Sigmoid colon (tissue), 7 donors: ENCODE data around the gene HOXD11. TPM values are rescaled to one million over a fixed set of nuclear protein-coding genes. Genes with fewer than 3 reads are reported as not detected.

Experiments used
- DNase-seq: peaks from one replicate; pipeline ENCODE4 v3.0.0-alpha.2; 2019
- H3K27ac ChIP-seq, 4 donors: fragments of 200-600 bp; sonication (generic); one replicate each; pipeline ENCODE4 v1.5.1; 2016 to 2019; ENCODE audit warnings: mild to moderate bottlenecking in 1 of 4
- H3K27me3 ChIP-seq, 3 donors: fragments of 200-600 bp; sonication (generic); one replicate each; pipeline ENCODE4 v1.5.1; 2019; ENCODE audit warnings: mild to moderate bottlenecking in 1 of 3
- H3K36me3 ChIP-seq, 4 donors: fragments of 200-600 bp; sonication (generic); one replicate each; pipeline ENCODE4 v1.5.1; 2016 to 2019
- H3K4me1 ChIP-seq, 4 donors: fragments of 200-600 bp; sonication (generic); one replicate each; pipeline ENCODE4 v1.5.1; 2017 to 2019
- H3K4me3 ChIP-seq, 4 donors: fragments of 200-600 bp; sonication (generic); one replicate each; pipeline ENCODE4 v1.5.1; 2017 to 2019; ENCODE audit warnings: mild to moderate bottlenecking in 2 of 4, moderate library complexity in 1 of 4
- H3K9me3 ChIP-seq, 4 donors: fragments of 200-600 bp in 3 of 4; sonication (generic) in 3 of 4; one replicate each; pipeline versions ENCODE4 v1.5.1 to v1.6.1; 2013 to 2019
- EP300 ChIP-seq, 4 donors: sonication (generic); formaldehyde crosslinking; IDR thresholded peaks; one replicate each; pipeline ENCODE4 v1.6.1; 2017; ENCODE audit warnings: antibody characterized with exemption in 4 of 4
- POLR2A ChIP-seq, 2 donors: fragments of 450-650 bp; IDR thresholded peaks; one replicate each; pipeline ENCODE4 v1.6.1; 2016; ENCODE audit warnings: antibody characterized with exemption in 2 of 2, mild to moderate bottlenecking in 2 of 2, moderate library complexity in 2 of 2
- POLR2AphosphoS5 ChIP-seq, 4 donors: sonication (generic); formaldehyde crosslinking; IDR thresholded peaks; one replicate each; pipeline ENCODE4 v1.6.1; 2017; ENCODE audit warnings: antibody characterized with exemption in 4 of 4
- WGBS, 2 donors: extraction: QIAGEN DNeasy Blood & Tissue Kit; methylation state at CpG; one replicate each; pipeline ENCODE4 v1.1.7; 2013; 5-methylcytosine and 5-hydroxymethylcytosine counted together
- intact Hi-C: fragments of 100-400 bp; cut with DNase I; formaldehyde crosslinking; loops from one replicate; pipeline ENCODE4 v1.15.1; 2023
- polyA plus RNA-seq, 3 donors: library from polyadenylated mRNA; stranded (reverse); fragments of 200-250 nt; gene quantifications; one replicate each; pipeline ENCODE4 v1.2.3, GENCODE V29; 2013
- total RNA-seq, 4 donors: library from RNA; depleted of rRNA; stranded (reverse); fragments of >200 nt; gene quantifications; one replicate each; pipeline ENCODE4 v1.1.0, GENCODE V29; 2016
- TF ChIP-seq, protein P1 (sequence below), 4 experiments: fragments of 450-650 bp in 3 of 4; fragments of 200-600 bp in 1 of 4; IDR thresholded peaks; one replicate each; pipeline ENCODE4 v1.5.1; 2016 to 2019; ENCODE audit warnings: antibody characterized with exemption in 4 of 4, mild to moderate bottlenecking in 3 of 4, moderate library complexity in 2 of 4
- donor health status: healthy with polysubstance abuse.
- donor health status: Bipolar disorder and iron deficiency.
- donor health status: healthy.

HOXD11 gene
- total and polyA plus RNA-seq, 7 donors = 0.69 to 39.3 (median 18.3) TPM

- H3K4me1 ChIP-seq = peaks cover 0 to 45% (median 33%) of the 10 kb centered on the region in 4 donors
- peak overlapping the region; percentile 72 to 93 (median 87) for H3K27ac ChIP-seq
- no peak for TF ChIP-seq EP300 (IDR thresholded peaks at IDR 0.05)
- TF ChIP-seq, protein P1, sequence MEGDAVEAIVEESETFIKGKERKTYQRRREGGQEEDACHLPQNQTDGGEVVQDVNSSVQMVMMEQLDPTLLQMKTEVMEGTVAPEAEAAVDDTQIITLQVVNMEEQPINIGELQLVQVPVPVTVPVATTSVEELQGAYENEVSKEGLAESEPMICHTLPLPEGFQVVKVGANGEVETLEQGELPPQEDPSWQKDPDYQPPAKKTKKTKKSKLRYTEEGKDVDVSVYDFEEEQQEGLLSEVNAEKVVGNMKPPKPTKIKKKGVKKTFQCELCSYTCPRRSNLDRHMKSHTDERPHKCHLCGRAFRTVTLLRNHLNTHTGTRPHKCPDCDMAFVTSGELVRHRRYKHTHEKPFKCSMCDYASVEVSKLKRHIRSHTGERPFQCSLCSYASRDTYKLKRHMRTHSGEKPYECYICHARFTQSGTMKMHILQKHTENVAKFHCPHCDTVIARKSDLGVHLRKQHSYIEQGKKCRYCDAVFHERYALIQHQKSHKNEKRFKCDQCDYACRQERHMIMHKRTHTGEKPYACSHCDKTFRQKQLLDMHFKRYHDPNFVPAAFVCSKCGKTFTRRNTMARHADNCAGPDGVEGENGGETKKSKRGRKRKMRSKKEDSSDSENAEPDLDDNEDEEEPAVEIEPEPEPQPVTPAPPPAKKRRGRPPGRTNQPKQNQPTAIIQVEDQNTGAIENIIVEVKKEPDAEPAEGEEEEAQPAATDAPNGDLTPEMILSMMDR (IDR thresholded peaks at IDR 0.05) = no peak
- TF ChIP-seq POLR2AphosphoS5 (IDR thresholded peaks at IDR 0.05) = no peak
- no peak for TF ChIP-seq POLR2A (IDR thresholded peaks at IDR 0.05)
- intact Hi-C loops = loop anchor here (2.0 kb wide), 1 partner anchor 510 kb away; no protein-coding TSS in a partner anchor
- WGBS, 2 donors = 25 to 32% methylated on average over 49 of the region's 49 CpGs
- H3K27me3 ChIP-seq = peaks cover 11 to 62% (median 57%) of the 10 kb centered on the region in 3 donors
- peak; percentile 65 for DNase-seq
- no peaks in the 10 kb centered on the region for H3K36me3 ChIP-seq
- H3K9me3 ChIP-seq = no peaks in the 10 kb centered on the region
- H3K4me3 ChIP-seq = peak overlapping the region; percentile 37 to 69 (median 50)
These were observed 21.3 kb downstream of the HOXD11 start for GRCh38 chr2:176128172-176128981.

GRCh38 chr2:176128982-176129796 is 22.1 kb downstream of the HOXD11 start, which contains the start of gene HOXD8:
Gene HOXD8, plus strand, starts transcription at chr2:176129705. Its CDS starts 662 bp downstream, at chr2:176130367.
- Histone ChIP-seq H3K36me3 (no peaks in the 10 kb centered on the region), H3K4me3 (peak within 1 kb of the TSS; percentile 37 to 69 (median 50)), H3K27ac (peak within 1 kb of the TSS; percentile 72 to 93 (median 87)), H3K27me3 (peaks cover 11 to 68% (median 65%) of the 10 kb centered on the region in 3 donors), H3K4me1 (peaks cover 0 to 49% (median 33%) of the 10 kb centered on the region in 4 donors), H3K9me3 (no peaks in the 10 kb centered on the region)
- TF ChIP-seq, protein P1 (IDR thresholded peaks at IDR 0.05) = no peak
- TF ChIP-seq POLR2AphosphoS5 (IDR thresholded peaks at IDR 0.05) = peak; percentile 52 to 85 (median 81)
- intact Hi-C loops = loop anchor here (2.0 kb wide), 1 partner anchor 510 kb away; no protein-coding TSS in a partner anchor
- peak; percentile 89 for DNase-seq
- WGBS, 2 donors = 1 to 3% methylated on average over 64 of the region's 64 CpGs

- H3K4me1 ChIP-seq = peaks cover 0 to 51% (median 34%) of the 10 kb centered on the region in 4 donors
- TF ChIP-seq POLR2AphosphoS5 (IDR thresholded peaks at IDR 0.05) (no peak), POLR2A (IDR thresholded peaks at IDR 0.05) (no peak), EP300 (IDR thresholded peaks at IDR 0.05) (no peak)
- TF ChIP-seq, protein P1 (IDR thresholded peaks at IDR 0.05) = no peak
- H3K27me3 ChIP-seq = peaks cover 11 to 74% (median 69%) of the 10 kb centered on the region in 3 donors
- DNase-seq = peak; percentile 75
- H3K27ac ChIP-seq = peak overlapping the region; percentile 72 to 93 (median 87)
- peak overlapping the region; percentile 37 to 69 (median 50) for H3K4me3 ChIP-seq
- intact Hi-C loops = loop anchor here (2.0 kb wide), 1 partner anchor 509 kb away; no protein-coding TSS in a partner anchor
- 2% methylated on average over 43 of the region's 43 CpGs for WGBS, 2 donors
- no peaks in the 10 kb centered on the region for H3K9me3 ChIP-seq
- no peaks in the 10 kb centered on the region for H3K36me3 ChIP-seq
These were observed 22.7 kb downstream of the HOXD11 start for GRCh38 chr2:176129813-176130146.

GRCh38 chr2:176130147-176130956 is 23.3 kb downstream of the HOXD11 start:
- 1 to 3% methylated on average over 100 of the region's 100 CpGs for WGBS, 2 donors
- DNase-seq = peak; percentile 86

More at GRCh38 chr2:176130147-176130956, 23.3 kb downstream of the HOXD11 start:
- TF ChIP-seq POLR2A (IDR thresholded peaks at IDR 0.05) = no peak
- TF ChIP-seq POLR2AphosphoS5 (IDR thresholded peaks at IDR 0.05) = peak; percentile 26 to 62 (median 44)
- peaks cover 0 to 56% (median 37%) of the 10 kb centered on the region in 4 donors for H3K4me1 ChIP-seq
- H3K4me3 ChIP-seq = peak overlapping the region; percentile 37 to 69 (median 50)
- H3K27ac ChIP-seq = peak overlapping the region; percentile 72 to 93 (median 87)
- H3K27me3 ChIP-seq = peaks cover 11 to 80% (median 69%) of the 10 kb centered on the region in 3 donors
- intact Hi-C loops = no loop called here
- H3K9me3 ChIP-seq = no peaks in the 10 kb centered on the region
- no peaks in the 10 kb centered on the region for H3K36me3 ChIP-seq
